HG02678 (cell line): ENCODE data around the gene F13A1.
"Not testable (repeated sequence)": the region's sequence is repeated elsewhere in the genome, so short reads cannot be mapped to it uniquely, and the experiment has no call there.

Experiments used
- ATAC-seq: cut with Tn5 transposase; IDR thresholded peaks from one replicate; pipeline ENCODE4 v1.9.1; 2021; ENCODE audit warnings: mild to moderate bottlenecking, moderate library complexity; ENCODE audit not compliant: unreplicated experiment

The F13A1 gene

DNA sequence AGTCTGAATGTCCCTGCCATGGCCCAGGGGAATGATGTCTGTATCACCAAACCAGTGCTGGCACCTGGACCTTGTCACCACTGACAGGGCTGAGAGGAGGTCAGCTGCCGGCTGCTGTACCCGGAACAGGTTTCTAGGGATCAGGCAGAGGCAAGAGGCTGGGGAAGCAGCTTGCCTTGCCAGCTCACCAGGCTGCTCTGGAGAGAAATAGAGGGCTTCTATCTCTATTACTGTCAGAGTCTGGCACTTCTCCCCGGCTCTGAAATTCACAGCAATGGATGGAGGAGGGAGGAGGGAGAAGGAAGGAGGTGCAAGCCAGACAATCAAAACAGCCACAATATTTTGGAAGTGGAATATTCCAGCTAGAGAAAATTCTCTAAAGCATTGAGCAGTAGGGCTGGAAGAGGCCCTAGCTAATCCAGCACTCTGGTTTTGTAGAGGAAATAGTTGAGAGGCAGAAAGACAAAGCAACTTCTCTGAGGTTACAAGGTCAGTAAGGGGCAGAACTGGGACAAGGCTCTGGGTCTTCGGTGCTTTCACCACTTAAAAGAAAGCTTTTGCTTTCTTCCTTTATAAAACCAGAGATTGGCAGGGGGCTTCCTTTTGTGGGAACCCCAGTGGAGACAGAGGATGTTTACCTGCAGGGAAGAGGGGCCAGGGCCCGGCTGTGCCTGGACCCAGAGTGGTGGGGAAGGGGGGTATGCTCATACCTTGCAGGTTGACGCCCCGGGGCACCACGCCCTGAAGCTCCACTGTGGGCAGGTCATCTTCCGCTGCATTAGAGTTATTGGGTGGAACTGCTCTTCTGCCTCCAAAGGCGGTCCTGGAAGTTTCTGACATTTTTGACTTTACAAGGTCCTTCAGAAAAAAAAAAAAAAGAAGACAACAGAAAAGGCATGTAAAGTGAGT lies 2.4 kb downstream of the F13A1 start:
- ATAC-seq: no peak

- ATAC-seq: no peak
Measured at GRCh38 chr6:6317386-6317785, 3.1 kb downstream of the F13A1 start.

DNA sequence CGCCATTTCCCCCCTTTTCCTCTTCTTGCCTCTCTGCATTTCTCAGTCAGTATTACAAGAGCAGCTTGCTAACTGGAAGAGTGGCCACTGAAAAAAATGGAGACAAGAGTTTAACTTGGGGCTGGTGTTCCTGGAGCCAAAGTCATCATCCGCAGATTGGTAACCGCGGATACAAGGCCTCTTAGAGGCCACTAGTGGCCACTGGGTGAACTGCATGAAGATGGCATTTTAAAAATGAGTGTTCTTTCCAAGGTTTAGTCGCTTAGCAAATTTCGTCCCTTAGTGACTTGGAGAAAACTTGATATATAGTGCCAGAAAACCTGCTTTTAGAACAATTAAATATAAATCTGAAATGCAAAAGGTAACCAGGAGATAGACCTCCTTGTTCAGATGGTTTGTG lies 4.8 kb downstream of the F13A1 start:
- peak; percentile 48 for ATAC-seq

- no peak for ATAC-seq
Measured at GRCh38 chr6:6314596-6314995, 5.9 kb downstream of the F13A1 start.

DNA sequence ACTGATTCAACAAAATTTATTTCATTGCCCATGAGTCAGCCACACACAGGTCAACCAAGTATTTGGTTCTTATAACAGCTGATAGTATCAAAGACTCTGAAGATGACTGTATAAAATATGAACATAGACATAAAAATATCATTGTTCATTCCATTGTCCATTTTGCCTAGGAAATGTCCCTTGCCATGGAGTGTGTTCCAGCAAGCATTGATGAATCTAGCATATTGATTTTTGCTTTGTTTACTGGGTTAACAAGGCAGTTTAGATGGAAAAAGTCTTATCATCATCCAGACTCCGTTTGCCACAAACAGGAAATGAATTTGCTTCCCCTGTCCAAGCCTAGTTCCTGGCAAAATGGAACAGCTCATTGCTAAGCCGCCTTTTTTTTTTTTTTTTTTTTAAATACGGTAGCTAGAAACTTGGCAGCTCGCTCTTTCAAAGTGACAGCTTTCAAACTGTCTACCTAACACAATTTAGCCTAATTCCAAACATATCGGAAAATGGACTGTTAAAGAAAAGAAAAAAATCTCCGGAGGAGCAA lies 7.5 kb downstream of the F13A1 start:
- ATAC-seq: no peak

DNA sequence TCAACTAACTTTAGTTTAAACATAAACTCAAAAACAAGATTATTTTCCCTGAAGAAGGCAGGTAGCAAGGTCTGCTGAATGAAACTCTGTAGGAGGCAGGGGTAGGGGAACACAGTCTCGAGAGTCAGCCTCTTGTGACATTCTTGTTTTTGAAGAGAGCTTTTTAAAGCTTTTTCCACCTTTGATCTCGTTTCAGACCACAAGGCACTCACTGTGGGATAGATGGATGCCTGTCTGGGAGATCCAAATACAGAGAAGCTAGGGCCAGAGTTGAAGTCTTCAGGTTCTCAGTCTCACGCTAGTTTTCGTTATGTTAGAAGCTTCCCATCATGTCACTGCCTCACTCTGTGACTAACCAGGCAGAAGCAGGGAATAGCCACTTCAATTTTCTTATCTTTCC lies 14.9 kb downstream of the F13A1 start:
- ATAC-seq: no peak

DNA sequence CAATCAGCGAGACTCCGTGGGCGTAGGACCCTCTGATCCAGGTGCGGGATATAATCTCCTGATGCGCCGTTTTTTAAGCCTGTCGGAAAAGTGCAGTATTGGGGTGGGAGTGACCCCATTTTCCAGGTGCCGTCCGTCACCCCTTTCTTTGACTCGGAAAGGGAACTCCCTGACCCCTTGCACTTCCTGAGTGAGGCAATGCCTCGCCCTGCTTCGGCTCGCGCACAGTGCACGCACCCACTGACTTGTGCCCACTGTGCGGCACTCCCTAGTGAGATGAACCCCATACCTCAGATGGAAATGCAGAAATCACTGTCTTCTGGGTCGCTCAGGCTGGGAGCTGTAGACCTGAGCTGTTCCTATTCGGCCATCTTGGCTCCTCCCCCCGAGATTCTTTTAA lies 20.1 kb downstream of the F13A1 start:
- ATAC-seq: not testable (repeated sequence)

- ATAC-seq: no peak
Measured at GRCh38 chr6:6293317-6293716, 27.1 kb downstream of the F13A1 start.

DNA sequence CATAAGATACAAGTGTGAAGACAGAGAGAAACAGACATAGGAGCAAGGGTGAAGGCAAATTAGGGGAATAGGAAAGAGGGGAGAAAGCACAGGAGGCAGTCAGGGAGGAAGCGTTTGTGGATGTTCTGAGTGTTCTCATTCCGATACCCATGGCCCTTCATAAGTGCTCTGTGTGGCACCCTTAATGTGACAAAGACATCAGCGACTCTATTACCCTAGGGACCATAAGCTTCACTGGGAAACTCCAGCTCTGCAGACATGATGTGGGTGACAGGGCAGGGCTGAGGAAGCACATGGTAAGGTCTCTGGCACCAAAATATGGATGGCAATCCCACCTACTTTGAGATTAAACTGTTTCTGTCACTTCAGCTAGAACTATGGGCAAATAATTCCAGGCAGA lies 33.0 kb downstream of the F13A1 start:
- no peak for ATAC-seq

DNA sequence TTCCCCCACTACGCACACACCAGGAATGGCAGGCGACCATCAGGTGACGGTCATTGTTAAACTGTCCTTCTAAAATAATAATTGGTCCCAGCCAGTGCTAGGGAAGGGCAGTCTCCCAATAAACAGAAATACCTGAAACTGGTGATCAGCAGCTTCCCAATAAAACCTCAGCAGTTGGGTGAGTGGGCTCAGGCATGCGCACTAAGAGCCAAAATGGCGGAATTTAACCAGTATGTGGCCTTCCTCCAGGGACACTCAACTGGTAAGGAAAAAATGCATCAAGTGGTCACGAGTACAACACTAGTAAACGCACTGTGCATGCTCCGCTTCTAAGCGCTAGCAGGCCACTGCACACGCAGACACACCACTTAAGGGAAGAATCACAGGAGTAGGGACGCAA lies 34.8 kb downstream of the F13A1 start:
- no peak for ATAC-seq

DNA sequence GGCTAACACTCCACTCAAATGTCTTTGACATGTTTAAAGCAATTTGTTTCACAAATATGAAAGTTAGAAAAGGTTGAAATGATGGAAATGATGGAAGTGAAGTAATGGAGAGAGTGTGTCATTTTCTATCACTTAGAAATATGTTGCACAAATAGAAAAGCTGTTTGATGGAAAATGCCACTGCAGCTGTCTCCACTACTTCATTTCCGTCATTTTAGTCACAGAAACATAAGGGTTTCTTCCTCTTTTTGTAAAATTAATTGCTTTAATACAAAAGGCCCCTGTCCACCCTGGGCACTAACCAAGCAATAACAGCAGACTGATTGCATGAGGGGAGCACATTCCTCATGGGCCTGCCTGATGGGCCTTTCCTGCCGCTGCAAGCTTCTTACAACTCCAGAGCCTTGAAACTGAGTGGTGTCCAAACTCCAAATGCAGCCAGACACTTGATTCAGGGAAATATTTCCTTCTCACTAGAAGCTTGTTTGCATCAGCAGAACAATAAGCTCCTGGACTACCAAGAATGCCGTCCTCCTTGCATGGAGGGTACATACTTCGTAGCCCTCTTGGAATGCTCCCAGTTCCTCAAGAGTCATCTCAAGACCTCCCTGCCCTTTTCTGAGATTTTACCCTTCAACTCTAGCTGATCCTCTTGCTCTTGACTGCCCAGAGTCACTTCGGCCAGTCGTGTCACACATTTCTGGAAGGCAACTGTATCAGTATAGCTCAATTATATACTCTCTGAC lies 36.1 kb downstream of the F13A1 start:
- ATAC-seq: no peak

GRCh38 chr6:6283746-6284145 lies 36.7 kb downstream of the F13A1 start:
- ATAC-seq: no peak

GRCh38 chr6:6282716-6283115 lies 37.7 kb downstream of the F13A1 start:
- ATAC-seq: no peak

DNA sequence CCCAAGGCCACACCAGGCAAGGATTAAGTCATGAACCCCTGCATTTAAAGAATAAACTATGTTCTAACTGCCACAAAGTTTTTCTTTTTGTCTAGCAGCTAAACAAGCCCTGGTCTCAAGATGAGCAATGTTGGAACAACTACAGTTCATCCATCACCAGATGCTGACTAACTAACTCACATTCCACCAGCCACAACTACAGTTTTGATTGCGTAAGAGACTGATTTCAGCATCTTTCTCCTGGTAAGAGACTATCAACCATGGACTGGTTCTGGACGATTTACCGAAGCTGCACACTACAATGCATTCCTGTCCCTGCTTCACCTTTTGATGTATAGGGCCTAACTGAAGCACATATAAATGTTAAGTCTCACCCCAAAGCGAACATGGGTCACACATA lies 43.0 kb downstream of the F13A1 start:
- no peak for ATAC-seq

DNA sequence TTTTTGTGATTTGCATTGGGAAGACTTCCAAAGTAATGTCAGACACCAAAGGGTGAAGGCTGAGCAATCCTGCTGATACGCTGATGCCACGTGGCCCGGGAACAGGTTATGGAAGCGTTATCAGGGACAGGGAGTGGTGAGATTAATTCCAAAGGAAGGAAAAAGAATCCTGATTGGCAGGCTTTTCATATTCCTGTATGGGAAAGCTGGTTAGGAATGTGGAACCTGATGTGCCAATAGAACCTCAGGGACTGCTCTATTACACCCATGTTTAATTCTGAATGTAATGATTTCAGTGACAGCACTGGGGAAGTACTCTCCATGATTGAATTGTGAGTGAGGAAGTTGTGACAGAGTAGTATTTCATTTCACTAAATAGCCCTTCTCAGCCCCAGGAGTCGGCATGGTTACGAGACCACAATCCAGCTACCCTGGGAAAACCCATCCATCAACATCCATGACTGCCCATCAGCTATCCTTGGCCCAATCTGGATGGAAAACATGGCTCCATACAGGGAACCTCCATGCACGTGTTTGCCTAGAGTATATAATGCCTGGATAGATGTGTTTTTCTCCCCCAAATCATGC lies 49.4 kb downstream of the F13A1 start:
- no peak for ATAC-seq

DNA sequence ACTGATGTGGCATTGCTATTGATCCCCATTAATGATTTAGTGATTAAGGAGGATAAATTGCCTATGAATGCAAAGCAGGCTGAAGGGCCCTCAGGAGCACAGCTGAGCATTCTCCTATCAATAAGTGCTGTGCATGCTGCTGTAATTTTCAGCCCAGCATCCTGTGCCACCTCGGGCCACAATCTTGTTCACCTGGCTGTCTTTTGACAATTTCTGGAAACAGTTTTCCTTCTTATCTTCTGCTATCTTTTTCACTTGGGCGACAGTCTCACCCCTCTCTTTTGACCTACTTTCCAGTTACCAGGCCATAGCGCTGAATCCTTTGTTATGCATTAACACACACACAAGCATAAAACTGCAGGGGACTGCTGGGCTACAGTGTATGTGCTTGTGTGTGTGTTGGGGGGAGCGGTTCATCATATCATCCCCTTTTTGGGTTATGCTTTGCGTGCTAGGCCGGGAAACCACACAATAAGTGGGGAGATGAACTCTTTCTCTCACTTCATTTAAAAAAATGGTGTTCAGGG lies 60.2 kb downstream of the F13A1 start:
- no peak for ATAC-seq

- no peak for ATAC-seq
Measured at GRCh38 chr6:6256886-6257285, 63.6 kb downstream of the F13A1 start.

DNA sequence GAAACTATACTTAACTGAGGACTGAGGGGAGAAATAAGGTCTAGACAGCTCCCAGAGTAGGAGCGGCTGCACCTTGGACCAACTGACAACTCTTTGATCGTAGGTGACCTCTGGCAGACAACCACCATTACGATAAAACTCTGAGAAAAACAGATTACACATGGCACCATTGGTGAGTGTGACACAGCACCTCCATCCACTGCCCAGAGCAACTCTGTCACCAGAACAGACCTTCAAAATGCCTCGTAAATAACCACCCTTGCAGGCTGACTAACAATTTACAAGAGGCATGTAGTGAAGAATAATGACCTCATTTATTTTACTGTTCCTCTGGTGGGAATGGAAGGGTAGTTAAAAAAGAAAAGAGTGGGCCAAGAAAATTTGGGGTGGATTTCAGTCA lies 64.2 kb downstream of the F13A1 start:
- ATAC-seq: no peak

GRCh38 chr6:6251555-6252280 lies 68.7 kb downstream of the F13A1 start:
- no peak for ATAC-seq

DNA sequence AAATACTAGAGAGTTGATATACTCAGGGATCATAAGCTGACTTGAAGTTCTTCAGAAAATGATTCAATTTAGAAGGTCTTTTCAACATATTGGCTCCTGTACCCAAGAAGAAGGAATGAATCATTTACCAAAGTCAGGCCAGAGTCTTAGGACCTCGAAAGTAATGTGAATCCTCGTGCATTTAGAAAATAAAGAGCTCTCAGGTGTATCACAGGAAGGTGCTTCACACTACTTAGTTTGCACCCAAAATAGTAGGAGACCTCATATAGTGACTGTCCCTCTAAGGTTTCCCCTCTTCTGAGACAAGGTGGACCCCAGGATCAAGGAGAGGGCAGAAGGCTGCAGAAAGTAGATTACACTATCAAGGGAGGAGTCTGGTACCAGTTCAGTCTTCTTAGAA lies 71.8 kb downstream of the F13A1 start:
- peak; percentile 62 for ATAC-seq

DNA sequence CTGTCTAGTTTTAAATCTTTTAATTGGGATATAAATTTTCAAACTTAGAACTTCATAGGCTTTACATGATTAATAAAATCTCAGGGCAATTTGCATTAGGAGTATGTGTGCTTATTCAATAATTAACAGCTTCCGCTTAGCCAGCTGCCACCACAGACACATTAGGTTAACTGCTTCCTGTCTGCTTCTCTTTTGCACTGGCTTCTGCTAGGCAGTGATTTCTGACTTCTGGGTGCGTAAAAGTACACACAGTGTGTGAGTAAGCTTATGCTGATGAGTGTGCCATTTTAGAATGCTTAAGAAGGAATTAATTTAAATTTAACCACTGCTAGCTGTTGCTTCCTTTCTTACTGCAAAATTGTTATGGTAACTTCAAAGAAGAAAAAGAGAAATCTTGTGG lies 73.9 kb downstream of the F13A1 start:
- peak; percentile 80 for ATAC-seq
